ENCODE data around the gene ZBTB22. TPM values are rescaled to one million over a fixed set of nuclear protein-coding genes. Genes with fewer than 3 reads are reported as not detected.
"Not testable (repeated sequence)": the region's sequence is repeated elsewhere in the genome, so short reads cannot be mapped to it uniquely, and the experiment has no call there.

The ZBTB22 gene
- total and polyA plus RNA-seq, 4 donors = 16.4 to 25.7 (median 20.9) TPM

- no peaks in the 10 kb centered on the region for H3K9me3 ChIP-seq (ENCODE audit: control insufficient read depth in 4 of 4, insufficient read depth in 3 of 4, low read length in 3 of 4)
- no peak for DNase-seq
- no peaks in the 10 kb centered on the region for H3K27me3 ChIP-seq (ENCODE audit: control insufficient read depth in 3 of 3, insufficient read depth in 3 of 3, low read length in 2 of 3)
- 24 to 38% methylated on average over 39 of the region's 39 CpGs for WGBS, 2 donors
- H3K4me1 ChIP-seq (ENCODE audit: control insufficient read depth in 5 of 5, insufficient read depth in 5 of 5, low read length in 5 of 5) = peaks cover 10 to 39% (median 20%) of the 10 kb centered on the region in 5 donors
- TF ChIP-seq CTCF (IDR thresholded peaks at IDR 0.05; ENCODE audit: control extremely low read depth, extremely low read depth) = no peak
- ATAC-seq (ENCODE audit: insufficient read depth, low FRiP score) = no peak
- peaks cover 9 to 40% (median 29%) of the 10 kb centered on the region in 4 donors for H3K36me3 ChIP-seq (ENCODE audit: control insufficient read depth in 4 of 4, insufficient read depth in 4 of 4, low read length in 4 of 4)
- H3K27ac ChIP-seq (ENCODE audit: low read depth in 1 of 2, low read length in 1 of 2) = peak overlapping the region; percentile 77 to 89
- H3K4me3 ChIP-seq = peak overlapping the region; percentile 71
- no peak overlapping the region for H3K9ac ChIP-seq (ENCODE audit: insufficient read depth in 1 of 2, low read length in 2 of 2)
These were observed 39.7 kb downstream of the ZBTB22 start for GRCh38 chr6:33277663-33278391.

GRCh38 chr6:33276864-33277662 lies 40.5 kb downstream of the ZBTB22 start, which contains the start of gene B3GALT4:
TSS of gene B3GALT4 (plus strand) at chr6:33277123. CDS start at chr6:33277420, 297 bp downstream.
- TF ChIP-seq CTCF (IDR thresholded peaks at IDR 0.05; ENCODE audit: control extremely low read depth, extremely low read depth) = no peak
- Histone ChIP-seq H3K9me3 (ENCODE audit: control insufficient read depth in 4 of 4, insufficient read depth in 3 of 4, low read length in 3 of 4) (no peaks in the 10 kb centered on the region), H3K4me1 (ENCODE audit: control insufficient read depth in 5 of 5, insufficient read depth in 5 of 5, low read length in 5 of 5) (peaks cover 13 to 46% (median 23%) of the 10 kb centered on the region in 5 donors), H3K36me3 (ENCODE audit: control insufficient read depth in 4 of 4, insufficient read depth in 4 of 4, low read length in 4 of 4) (peaks cover 9 to 38% (median 31%) of the 10 kb centered on the region in 4 donors), H3K27me3 (ENCODE audit: control insufficient read depth in 3 of 3, insufficient read depth in 3 of 3, low read length in 2 of 3) (no peaks in the 10 kb centered on the region), H3K4me3 (peak within 1 kb of the TSS; percentile 71), H3K27ac (ENCODE audit: low read depth in 1 of 2, low read length in 1 of 2) (peak within 1 kb of the TSS; percentile 77 to 89), H3K9ac (ENCODE audit: insufficient read depth in 1 of 2, low read length in 2 of 2) (peak within 1 kb of the TSS; percentile 12 to 43)
- DNase-seq = peak; percentile 61 to 76 (median 72)
- WGBS, 2 donors = 1 to 2% methylated on average over 63 to 80 of the region's 80 CpGs
- peak; percentile 71 for ATAC-seq (ENCODE audit: insufficient read depth, low FRiP score)

GRCh38 chr6:33276581-33276863 lies 41.0 kb downstream of the ZBTB22 start:
- H3K4me1 ChIP-seq (ENCODE audit: control insufficient read depth in 5 of 5, insufficient read depth in 5 of 5, low read length in 5 of 5) = peaks cover 13 to 46% (median 23%) of the 10 kb centered on the region in 5 donors
- H3K4me3 ChIP-seq = no peak overlapping the region
- DNase-seq (no peak), ATAC-seq (ENCODE audit: insufficient read depth, low FRiP score) (no peak)
- H3K27ac ChIP-seq (ENCODE audit: low read depth in 1 of 2, low read length in 1 of 2) = peak overlapping the region; percentile 77 to 89
- no peaks in the 10 kb centered on the region for H3K9me3 ChIP-seq (ENCODE audit: control insufficient read depth in 4 of 4, insufficient read depth in 3 of 4, low read length in 3 of 4)
- no peaks in the 10 kb centered on the region for H3K27me3 ChIP-seq (ENCODE audit: control insufficient read depth in 3 of 3, insufficient read depth in 3 of 3, low read length in 2 of 3)
- H3K36me3 ChIP-seq (ENCODE audit: control insufficient read depth in 4 of 4, insufficient read depth in 4 of 4, low read length in 4 of 4) = peaks cover 9 to 37% (median 32%) of the 10 kb centered on the region in 4 donors
- peak overlapping the region in 1 of 2 donors; percentile 43 for H3K9ac ChIP-seq (ENCODE audit: insufficient read depth in 1 of 2, low read length in 2 of 2)
- no peak for TF ChIP-seq CTCF (IDR thresholded peaks at IDR 0.05; ENCODE audit: control extremely low read depth, extremely low read depth)

GRCh38 chr6:33275795-33276580 lies 41.6 kb downstream of the ZBTB22 start:
- peaks cover 13 to 46% (median 23%) of the 10 kb centered on the region in 5 donors for H3K4me1 ChIP-seq (ENCODE audit: control insufficient read depth in 5 of 5, insufficient read depth in 5 of 5, low read length in 5 of 5)
- DNase-seq; H3K4me3 ChIP-seq; H3K27me3 ChIP-seq (ENCODE audit: control insufficient read depth in 3 of 3, insufficient read depth in 3 of 3, low read length in 2 of 3); ATAC-seq (ENCODE audit: insufficient read depth, low FRiP score); H3K9ac ChIP-seq (ENCODE audit: insufficient read depth in 1 of 2, low read length in 2 of 2); H3K9me3 ChIP-seq (ENCODE audit: control insufficient read depth in 4 of 4, insufficient read depth in 3 of 4, low read length in 3 of 4): not testable (repeated sequence)
- H3K27ac ChIP-seq (ENCODE audit: low read depth in 1 of 2, low read length in 1 of 2) = peak overlapping the region; percentile 77 to 89
- peaks cover 9 to 34% (median 32%) of the 10 kb centered on the region in 4 donors for H3K36me3 ChIP-seq (ENCODE audit: control insufficient read depth in 4 of 4, insufficient read depth in 4 of 4, low read length in 4 of 4)
- 79 to 85% methylated on average over 16 of the region's 16 CpGs for WGBS, 2 donors
